GM12873 (cell line): ENCODE data around the gene FBXL16.

ENCODE experiments used
- CTCF ChIP-seq: IDR thresholded peaks from 2 replicates; pipeline ENCODE4 v1.5.1; 2012; ENCODE audit warnings: low read depth, mild to moderate bottlenecking, moderate library complexity, low read length, control low read depth; ENCODE audit not compliant: insufficient read depth; ENCODE audit errors: missing control alignments

FBXL16 gene

GRCh38 chr16:704047-704446 lies 1.6 kb downstream of the FBXL16 start:
- TF ChIP-seq CTCF: no peak

- TF ChIP-seq CTCF: no peak
These were observed 2.2 kb downstream of the FBXL16 start for GRCh38 chr16:703406-703805.

- no peak for TF ChIP-seq CTCF
These were observed 3.3 kb downstream of the FBXL16 start for GRCh38 chr16:702341-702740.

- TF ChIP-seq CTCF: no peak
These were observed 4.7 kb downstream of the FBXL16 start for GRCh38 chr16:700684-701584.

GRCh38 chr16:698911-699671 lies 6.5 kb downstream of the FBXL16 start:
- TF ChIP-seq CTCF: no peak

- no peak for TF ChIP-seq CTCF
These were observed 10.1 kb downstream of the FBXL16 start for GRCh38 chr16:695355-696089.

- no peak for TF ChIP-seq CTCF
These were observed 10.7 kb downstream of the FBXL16 start for GRCh38 chr16:694863-695354.
